ENCODE measurements around the gene DLEC1. TPM values are rescaled to one million over a fixed set of nuclear protein-coding genes. Genes with fewer than 3 reads are reported as not detected.

Gene DLEC1
- total RNA-seq, 1 donor from 2014 or later: 0.42 TPM

DNA sequence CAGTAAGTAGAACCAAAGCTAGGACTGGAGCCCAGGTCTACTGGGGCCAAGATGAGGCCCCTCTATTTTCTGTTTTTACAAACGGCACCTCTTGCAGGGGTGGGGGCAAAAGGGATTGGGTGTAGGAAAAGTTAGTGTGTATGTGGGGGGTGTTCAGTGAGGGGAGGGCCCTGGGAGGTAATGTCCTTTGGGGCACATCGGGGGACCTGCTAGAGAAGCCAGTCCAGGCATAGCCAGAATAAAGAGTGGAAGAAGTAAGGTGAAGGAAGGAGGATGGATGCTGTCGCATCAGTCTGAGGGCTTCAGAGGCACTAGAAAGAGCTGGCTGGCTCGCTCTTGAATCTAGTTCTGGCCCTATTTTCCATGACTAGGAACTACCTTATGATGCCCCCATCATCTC, 12.2 kb upstream of the DLEC1 start:
- Mint-ChIP-seq H3K9me3 (ENCODE audit: unreplicated experiment) (peaks cover 6% of the 10 kb centered on the region), H3K27ac (ENCODE audit: unreplicated experiment) (no peak overlapping the region), H3K36me3 (ENCODE audit: unreplicated experiment) (peaks cover 7% of the 10 kb centered on the region), H3K4me1 (ENCODE audit: low read depth, unreplicated experiment) (peaks cover 5% of the 10 kb centered on the region), H3K27me3 (ENCODE audit: unreplicated experiment) (peaks cover 23% of the 10 kb centered on the region), H3K4me3 (ENCODE audit: unreplicated experiment) (peak overlapping the region; percentile 42)
- DNase-seq: no peak
- TF ChIP-seq, protein P1, sequence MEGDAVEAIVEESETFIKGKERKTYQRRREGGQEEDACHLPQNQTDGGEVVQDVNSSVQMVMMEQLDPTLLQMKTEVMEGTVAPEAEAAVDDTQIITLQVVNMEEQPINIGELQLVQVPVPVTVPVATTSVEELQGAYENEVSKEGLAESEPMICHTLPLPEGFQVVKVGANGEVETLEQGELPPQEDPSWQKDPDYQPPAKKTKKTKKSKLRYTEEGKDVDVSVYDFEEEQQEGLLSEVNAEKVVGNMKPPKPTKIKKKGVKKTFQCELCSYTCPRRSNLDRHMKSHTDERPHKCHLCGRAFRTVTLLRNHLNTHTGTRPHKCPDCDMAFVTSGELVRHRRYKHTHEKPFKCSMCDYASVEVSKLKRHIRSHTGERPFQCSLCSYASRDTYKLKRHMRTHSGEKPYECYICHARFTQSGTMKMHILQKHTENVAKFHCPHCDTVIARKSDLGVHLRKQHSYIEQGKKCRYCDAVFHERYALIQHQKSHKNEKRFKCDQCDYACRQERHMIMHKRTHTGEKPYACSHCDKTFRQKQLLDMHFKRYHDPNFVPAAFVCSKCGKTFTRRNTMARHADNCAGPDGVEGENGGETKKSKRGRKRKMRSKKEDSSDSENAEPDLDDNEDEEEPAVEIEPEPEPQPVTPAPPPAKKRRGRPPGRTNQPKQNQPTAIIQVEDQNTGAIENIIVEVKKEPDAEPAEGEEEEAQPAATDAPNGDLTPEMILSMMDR (IDR thresholded peaks at IDR 0.05; ENCODE audit: partially characterized antibody, unreplicated experiment): no peak

DNA sequence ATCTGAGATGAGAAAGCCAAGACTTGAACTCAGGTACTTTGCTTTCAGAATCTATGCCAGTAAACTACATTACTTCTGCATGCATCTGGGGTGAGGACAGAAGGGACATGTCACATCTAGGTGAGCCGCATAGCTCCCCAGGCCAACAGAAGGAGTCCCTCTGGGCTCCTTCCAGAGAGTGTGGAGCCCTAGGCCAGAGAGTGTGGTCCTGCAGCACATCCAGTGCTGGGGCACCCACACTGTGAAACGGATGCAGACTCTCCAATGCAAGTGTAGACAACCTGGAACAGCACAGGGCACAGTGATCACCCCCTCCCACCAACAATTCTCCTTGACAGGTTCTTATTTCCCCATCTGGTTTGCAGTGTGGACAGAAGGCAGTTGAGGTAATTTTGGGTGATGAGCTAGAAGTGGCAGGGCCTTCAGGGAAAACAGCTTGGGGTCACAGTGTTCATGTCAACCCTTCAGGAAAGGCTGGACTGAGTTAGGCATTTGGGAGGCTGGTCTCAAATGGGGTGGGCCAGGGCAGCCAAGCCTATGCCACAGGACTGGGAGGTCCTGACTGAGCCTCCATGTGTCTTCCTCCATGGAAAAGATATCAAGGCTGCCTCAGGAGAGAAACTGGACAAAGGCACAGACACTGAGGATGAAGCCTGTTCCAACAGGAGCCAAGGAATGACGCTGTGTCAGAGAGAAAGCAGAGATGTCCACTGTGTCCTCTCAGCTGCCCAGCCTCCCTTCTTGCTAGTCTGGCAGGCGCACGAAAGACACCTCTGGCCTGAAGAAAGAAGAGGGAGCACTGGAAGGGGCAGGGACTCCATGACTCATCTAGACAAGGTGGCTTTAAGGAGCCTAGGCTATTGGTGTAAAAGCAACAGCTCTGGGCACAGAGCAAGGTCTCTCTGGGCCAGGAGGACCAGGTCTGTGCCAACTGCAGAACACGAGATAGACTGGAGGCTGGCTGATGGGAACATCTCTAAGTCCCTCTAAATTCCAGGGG, 11.2 kb upstream of the DLEC1 start:
- no peak for DNase-seq
- H3K4me1 Mint-ChIP-seq (ENCODE audit: low read depth, unreplicated experiment): peaks cover 4% of the 10 kb centered on the region
- peaks cover 7% of the 10 kb centered on the region for H3K36me3 Mint-ChIP-seq (ENCODE audit: unreplicated experiment)
- peaks cover 23% of the 10 kb centered on the region for H3K27me3 Mint-ChIP-seq (ENCODE audit: unreplicated experiment)
- H3K9me3 Mint-ChIP-seq (ENCODE audit: unreplicated experiment): peaks cover 6% of the 10 kb centered on the region
- H3K27ac Mint-ChIP-seq (ENCODE audit: unreplicated experiment): peak overlapping the region; percentile 70
- peak overlapping the region; percentile 94 for H3K4me3 Mint-ChIP-seq (ENCODE audit: unreplicated experiment)
- TF ChIP-seq, protein P1 (IDR thresholded peaks at IDR 0.05; ENCODE audit: partially characterized antibody, unreplicated experiment): no peak

DNA sequence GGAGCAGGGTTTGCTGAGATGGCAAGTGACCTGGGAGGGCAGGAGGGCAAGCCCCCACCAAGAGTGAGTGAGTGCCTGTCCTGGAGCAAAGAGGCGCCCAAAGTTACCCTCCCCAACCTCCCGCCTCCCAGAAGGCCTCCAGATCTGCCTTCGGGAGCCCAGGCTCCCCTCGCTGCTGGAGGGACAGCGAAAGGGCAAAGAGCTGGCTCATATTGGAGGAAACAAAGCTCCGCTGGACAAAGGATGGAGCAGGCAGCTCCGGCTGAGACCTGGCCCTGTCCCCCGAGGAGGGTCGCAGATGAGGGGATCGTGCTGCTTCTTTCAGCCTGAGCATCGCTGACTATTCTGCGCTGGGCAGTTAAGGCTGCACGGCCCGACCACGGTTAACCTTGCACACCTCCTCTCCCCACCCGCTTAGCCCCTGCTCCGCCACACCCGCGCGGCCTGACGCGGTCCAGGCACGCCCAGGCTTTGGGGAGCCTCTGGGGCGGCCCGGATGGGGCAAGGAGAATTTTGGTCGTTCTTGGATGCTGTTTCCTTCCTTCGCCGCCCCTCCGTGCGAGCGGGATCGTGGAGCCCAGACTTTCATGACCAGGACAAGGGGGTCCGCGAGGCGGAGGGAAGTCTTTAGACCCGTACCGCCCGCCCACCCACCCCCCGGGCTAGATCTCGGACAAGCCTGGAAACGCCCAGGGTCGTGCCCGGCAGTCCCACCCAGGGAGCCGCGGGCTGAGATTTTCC, 10.2 kb upstream of the DLEC1 start:
- Mint-ChIP-seq H3K36me3 (ENCODE audit: unreplicated experiment) (peaks cover 7% of the 10 kb centered on the region), H3K27me3 (ENCODE audit: unreplicated experiment) (peaks cover 26% of the 10 kb centered on the region), H3K4me3 (ENCODE audit: unreplicated experiment) (peak overlapping the region; percentile 94), H3K9me3 (ENCODE audit: unreplicated experiment) (peaks cover 5% of the 10 kb centered on the region), H3K27ac (ENCODE audit: unreplicated experiment) (peak overlapping the region; percentile 70), H3K4me1 (ENCODE audit: low read depth, unreplicated experiment) (peaks cover 1% of the 10 kb centered on the region)
- TF ChIP-seq, protein P1 (IDR thresholded peaks at IDR 0.05; ENCODE audit: partially characterized antibody, unreplicated experiment): no peak
- DNase-seq: peak; percentile 48

DNA sequence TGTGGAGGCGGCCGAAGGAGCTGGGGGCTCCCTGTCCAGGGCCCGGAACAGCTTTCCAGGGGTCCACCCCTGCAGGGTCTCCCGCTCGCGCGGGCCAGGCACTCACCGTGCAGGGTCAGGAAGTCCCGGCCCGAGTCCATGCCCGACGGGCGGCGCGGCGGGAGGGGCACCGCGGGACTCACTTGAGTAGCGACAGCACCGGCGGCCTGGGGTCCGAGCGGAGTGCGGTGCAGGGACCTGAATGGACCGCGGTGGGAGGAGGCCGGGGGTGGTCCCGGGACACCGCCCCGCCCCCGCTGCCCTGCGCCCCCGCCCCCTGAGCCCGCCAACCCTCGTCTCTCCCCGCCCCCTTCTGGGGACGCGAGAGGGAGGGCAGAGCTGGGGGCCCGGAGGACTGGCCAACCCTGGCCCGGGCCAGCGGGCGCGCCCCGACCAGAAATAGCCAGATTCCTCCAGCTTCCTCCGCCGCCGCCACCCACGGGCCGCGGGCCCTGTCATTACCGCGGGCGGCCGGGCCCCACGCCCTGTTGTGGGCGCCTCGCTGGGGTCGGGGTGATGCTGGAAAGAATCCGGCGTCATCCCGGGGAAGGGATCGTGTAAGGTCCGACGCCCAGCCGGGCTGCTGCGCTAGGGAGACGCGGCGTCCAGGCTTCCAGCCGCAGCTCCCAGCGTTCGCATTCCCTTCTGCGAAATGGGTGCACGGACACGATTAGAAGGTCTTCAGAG, 9.4 kb upstream of the DLEC1 start, which contains the start of gene PLCD1:
TSS of gene PLCD1 (minus strand) at position 243 of the 726 bp plus-strand sequence. CDS start at position 140, 103 bp downstream.
- peaks cover 7% of the 10 kb centered on the region for H3K36me3 Mint-ChIP-seq (ENCODE audit: unreplicated experiment)
- peak within 1 kb of the TSS; percentile 70 for H3K27ac Mint-ChIP-seq (ENCODE audit: unreplicated experiment)
- no peaks in the 10 kb centered on the region for H3K4me1 Mint-ChIP-seq (ENCODE audit: low read depth, unreplicated experiment)
- peaks cover 22% of the 10 kb centered on the region for H3K27me3 Mint-ChIP-seq (ENCODE audit: unreplicated experiment)
- DNase-seq: peak; percentile 72
- peak within 1 kb of the TSS; percentile 94 for H3K4me3 Mint-ChIP-seq (ENCODE audit: unreplicated experiment)
- H3K9me3 Mint-ChIP-seq (ENCODE audit: unreplicated experiment): peaks cover 5% of the 10 kb centered on the region
- TF ChIP-seq, protein P1 (IDR thresholded peaks at IDR 0.05; ENCODE audit: partially characterized antibody, unreplicated experiment): no peak

Data from glutamatergic neuron (in vitro differentiated cells).